Measurements from ENCODE around the gene SLC5A5.

Gene SLC5A5

DNA sequence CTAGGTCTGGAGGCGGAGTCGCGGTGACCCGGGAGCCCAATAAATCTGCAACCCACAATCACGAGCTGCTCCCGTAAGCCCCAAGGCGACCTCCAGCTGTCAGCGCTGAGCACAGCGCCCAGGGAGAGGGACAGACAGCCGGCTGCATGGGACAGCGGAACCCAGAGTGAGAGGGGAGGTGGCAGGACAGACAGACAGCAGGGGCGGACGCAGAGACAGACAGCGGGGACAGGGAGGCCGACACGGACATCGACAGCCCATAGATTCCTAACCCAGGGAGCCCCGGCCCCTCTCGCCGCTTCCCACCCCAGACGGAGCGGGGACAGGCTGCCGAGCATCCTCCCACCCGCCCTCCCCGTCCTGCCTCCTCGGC, at the start of gene SLC5A5:
Gene SLC5A5, plus strand, starts transcription at position 68 of the 373 bp plus-strand sequence. CDS start 375 bp downstream, outside the sequence.
- TF ChIP-seq, protein P1, sequence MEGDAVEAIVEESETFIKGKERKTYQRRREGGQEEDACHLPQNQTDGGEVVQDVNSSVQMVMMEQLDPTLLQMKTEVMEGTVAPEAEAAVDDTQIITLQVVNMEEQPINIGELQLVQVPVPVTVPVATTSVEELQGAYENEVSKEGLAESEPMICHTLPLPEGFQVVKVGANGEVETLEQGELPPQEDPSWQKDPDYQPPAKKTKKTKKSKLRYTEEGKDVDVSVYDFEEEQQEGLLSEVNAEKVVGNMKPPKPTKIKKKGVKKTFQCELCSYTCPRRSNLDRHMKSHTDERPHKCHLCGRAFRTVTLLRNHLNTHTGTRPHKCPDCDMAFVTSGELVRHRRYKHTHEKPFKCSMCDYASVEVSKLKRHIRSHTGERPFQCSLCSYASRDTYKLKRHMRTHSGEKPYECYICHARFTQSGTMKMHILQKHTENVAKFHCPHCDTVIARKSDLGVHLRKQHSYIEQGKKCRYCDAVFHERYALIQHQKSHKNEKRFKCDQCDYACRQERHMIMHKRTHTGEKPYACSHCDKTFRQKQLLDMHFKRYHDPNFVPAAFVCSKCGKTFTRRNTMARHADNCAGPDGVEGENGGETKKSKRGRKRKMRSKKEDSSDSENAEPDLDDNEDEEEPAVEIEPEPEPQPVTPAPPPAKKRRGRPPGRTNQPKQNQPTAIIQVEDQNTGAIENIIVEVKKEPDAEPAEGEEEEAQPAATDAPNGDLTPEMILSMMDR (IDR thresholded peaks at IDR 0.05) = no peak

DNA sequence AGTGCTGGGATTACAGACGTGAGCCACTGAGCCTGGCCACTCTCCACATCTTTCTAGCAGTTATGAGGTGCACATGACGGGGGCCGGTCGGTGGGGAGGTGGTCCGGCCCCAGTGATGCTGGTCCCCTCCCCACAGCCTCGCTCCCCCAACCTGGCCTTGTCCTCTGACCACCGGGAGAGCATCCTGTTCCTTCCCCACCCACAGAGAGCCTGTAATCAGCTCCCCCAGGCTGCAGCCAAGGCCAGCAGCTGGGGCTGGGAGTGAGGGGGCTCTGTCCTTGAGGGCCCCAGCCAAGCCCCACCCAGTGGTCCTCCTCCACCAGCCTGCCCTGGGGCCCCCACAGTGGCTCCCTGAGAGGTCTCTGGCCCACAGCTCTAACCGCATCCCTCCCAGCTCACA, 47.4 kb upstream of the SLC5A5 start:
- TF ChIP-seq, protein P1 (IDR thresholded peaks at IDR 0.05) = no peak

DNA sequence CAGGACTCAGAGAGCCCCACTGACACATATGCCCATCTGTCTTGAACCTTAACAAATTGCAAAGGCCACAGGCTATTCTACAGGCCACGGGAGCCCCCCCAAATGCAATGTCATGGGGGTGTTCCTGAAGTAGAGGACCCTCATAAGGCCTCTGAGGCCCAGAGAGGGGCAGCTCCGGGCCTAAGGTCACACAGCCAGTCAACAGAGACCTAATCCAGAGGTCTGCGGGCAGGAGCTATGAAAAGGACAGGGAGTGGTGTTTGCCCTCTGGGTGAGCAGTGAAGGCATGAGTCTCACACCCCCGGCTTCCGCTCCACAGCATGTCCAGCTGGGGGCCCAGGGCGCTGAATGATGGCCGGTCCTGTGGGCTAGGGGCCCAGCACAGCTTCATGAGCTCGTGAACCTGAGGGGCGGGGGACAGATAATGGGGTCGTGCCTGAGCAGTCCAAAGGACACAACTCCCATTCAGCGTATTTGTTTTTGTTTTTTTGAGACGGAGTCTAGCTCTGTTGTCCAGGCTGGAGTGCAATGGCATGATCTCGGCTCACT, 45.2 kb upstream of the SLC5A5 start:
- TF ChIP-seq, protein P1 (IDR thresholded peaks at IDR 0.05) = no peak

DNA sequence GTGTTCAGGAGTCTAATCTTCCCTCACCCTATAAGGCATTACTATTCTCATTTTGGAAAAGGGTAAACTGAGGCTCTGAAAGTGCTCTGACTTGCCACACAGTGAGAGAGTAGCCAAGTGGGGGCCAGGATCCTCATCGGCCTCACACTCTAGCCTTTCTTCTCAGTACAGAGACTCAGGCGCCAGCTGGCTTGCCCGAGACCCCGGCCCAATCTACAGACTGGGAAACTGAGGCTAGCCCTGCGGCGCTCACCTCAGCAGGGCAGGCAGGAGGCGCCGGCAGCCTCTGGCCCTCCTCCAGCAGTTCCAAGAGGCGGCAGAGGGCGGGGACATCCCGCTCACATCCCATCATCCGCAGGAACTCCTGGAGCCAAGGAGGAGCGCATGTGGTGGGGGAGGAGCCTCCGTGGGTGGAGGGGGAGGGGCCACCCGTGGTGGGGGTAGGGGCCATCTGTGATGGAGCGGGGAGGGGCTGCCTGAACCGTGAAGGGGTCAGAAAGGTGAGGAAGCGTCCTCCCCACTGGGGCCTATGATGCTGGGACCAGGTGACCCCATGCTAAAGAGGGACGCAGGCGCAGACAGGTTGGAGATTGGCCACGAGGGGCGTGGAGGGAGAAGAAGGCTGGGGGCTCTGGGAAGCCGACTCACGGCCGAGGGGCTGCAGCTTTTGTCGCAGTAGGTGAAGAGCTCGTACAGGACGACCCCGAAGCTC, 41.7 kb upstream of the SLC5A5 start:
- TF ChIP-seq, protein P1 (IDR thresholded peaks at IDR 0.05) = no peak

DNA sequence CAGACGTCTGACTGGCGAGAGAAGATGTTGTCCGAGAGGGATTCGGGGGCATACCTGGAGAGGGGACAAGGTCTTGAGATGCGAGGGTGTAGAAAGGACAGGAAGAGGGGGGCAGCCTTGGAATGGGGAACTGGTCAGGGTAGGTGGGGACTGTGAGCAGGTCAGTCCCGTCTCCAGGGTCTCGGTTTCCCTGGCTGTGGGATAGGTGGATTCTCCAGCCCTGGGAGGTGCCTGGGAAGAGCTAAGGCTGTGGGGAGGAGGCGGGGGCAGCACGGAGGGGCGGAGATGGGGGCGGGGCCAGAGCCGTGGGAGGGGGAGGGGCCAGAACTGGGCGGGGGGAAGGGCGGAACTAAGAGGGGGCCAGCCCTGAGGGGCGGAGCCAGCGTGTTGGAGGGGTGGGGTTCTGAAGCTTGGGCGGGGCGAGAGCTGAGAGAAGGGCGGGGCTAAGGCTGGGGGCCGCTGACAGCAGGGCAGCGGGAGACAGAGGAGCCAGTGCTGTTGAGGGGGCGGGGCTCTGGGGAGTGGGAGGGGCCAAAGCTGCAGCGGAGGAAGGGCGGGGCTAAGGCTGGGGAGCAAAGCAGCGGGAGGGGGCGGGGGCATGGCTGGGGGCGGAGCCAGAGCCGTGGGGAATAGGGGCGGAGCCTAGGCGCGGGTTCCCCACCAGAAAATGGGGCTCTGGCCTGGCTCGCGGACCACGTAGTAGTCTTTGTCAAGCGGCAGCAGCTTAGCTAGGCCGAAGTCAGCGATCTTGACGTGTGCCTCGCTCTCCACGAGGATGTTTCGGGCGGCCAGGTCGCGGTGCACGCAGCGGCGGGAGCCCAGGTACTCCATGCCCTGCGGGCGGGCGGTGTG, 41.0 kb upstream of the SLC5A5 start:
- TF ChIP-seq, protein P1 (IDR thresholded peaks at IDR 0.05) = no peak

DNA sequence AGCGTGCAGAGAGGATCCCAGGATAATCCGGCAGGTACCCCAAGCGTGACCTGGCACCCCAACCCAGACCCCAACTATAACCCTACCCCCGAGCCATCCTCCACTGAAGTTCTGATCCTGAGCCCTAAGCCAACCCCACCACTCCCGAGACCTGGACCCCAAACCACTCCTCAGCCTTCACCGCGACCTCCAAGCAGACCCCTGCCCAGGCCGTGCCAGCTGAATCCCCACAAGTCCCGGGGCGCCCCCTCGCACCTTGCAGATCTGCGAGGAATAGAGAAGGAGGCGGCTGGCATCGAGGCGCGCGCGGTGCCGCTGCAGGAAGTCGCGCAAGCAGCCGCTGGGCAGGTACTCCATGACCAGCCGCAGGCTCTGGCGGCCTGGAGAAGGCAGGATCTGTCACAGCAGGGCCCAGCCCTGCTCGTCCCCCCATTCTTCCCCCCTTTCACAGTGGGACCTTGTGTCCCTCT, 40.3 kb upstream of the SLC5A5 start:
- TF ChIP-seq, protein P1 (IDR thresholded peaks at IDR 0.05) = no peak

DNA sequence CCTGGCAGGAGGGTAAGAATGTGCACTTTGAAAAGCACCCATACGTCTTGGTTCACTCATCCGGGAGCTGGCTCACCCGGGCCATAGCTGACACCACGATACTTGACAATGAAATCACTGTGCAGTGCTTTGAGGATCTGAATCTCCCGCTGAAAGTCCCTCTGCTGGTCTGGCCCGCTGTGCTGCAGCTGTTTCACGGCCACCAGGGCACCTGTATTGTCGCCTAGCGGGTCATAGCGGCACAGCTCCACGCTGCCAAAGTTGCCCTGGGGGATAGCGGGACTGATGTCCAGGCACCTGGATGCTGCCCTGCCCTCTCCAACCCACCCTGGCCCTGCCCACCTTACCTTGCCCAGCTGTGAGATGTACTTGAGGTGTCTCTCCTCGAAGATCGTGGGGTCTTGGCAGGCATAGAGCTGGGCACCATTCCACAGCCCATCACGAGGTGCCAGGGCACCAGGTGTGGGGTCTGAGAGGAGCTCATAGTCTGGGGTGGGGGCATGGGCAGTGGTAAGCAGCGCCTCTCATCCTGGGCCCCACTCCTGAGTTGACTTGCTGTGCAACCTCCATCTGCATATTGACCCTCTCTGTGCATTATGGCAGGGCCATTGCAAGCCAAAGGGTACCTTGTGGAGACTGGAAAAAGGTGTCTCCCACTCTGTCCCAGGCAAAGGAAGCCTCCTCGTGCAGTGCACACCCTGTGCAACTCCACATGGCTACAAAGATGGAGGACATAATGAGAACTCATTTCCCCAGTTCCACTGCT, 39.1 kb upstream of the SLC5A5 start:
- TF ChIP-seq, protein P1 (IDR thresholded peaks at IDR 0.05) = no peak
